SK-N-SH (cell line): ENCODE results near the gene FMN2. TPM values are rescaled to one million over a fixed set of nuclear protein-coding genes. Genes with fewer than 3 reads are reported as not detected.

Experiments used
- CTCF ChIA-PET: fragments of 300-600, 350-600 bp; formaldehyde crosslinking; extraction: SDS; loops from one replicate; lab custom pipeline; 2021; lab: Yijun Ruan, JAX
- POLR2A ChIA-PET: fragments of 350-600 bp; sonication (Branson Sonifier 250); formaldehyde crosslinking; extraction: SDS; loops from one replicate; lab custom pipeline; 2020; ENCODE audit warnings: antibody characterized with exemption, inconsistent platforms; lab: Yijun Ruan, JAX
- DNase-seq: peaks from one replicate; pipeline ENCODE4 v3.0.0; 2012
- H2AFZ ChIP-seq: fragments of 200-600 bp; sonication (generic); 2 replicates; pipeline ENCODE4 v1.8.1; 2016; ENCODE audit warnings: antibody characterized with exemption, mild to moderate bottlenecking, low read depth
- H3F3A ChIP-seq: fragments of 200-600 bp; sonication (generic); replicated peaks from 2 replicates; pipeline ENCODE3; 2016; ENCODE audit warnings: antibody characterized with exemption, mild to moderate bottlenecking; ENCODE audit not compliant: insufficient read depth
- H3K27ac ChIP-seq, 2 experiments: fragments of 200-500 bp in 1 of 2; fragments of 200-600 bp in 1 of 2; sonication (Bioruptor generic) in 1 of 2; sonication (generic), shearing (Covaris generic) in 1 of 2; 2 replicates each; pipeline versions ENCODE4 v1.5.1 to v1.6.1; 2014 to 2016; ENCODE audit warnings: low read depth in 2 of 2, inconsistent platforms in 1 of 2, low read length in 1 of 2, mild to moderate bottlenecking in 1 of 2, mixed read lengths in 1 of 2
- H3K27me3 ChIP-seq: fragments of 200-600 bp; sonication (generic), shearing (Covaris generic); 2 replicates; pipeline ENCODE4 v1.6.1; 2016; ENCODE audit warnings: mixed run types; ENCODE audit not compliant: insufficient read depth
- H3K36me3 ChIP-seq, 2 experiments: fragments of 200-500 bp in 1 of 2; fragments of 200-600 bp in 1 of 2; sonication (Bioruptor generic) in 1 of 2; sonication (generic) in 1 of 2; replicated peaks in 1 of 2; 2 replicates each; pipeline versions ENCODE3 to v1.5.1; 2014 to 2016; ENCODE audit warnings: low read length in 1 of 2, mild to moderate bottlenecking in 1 of 2; ENCODE audit not compliant: insufficient read depth in 2 of 2, control insufficient read depth in 1 of 2
- H3K4me1 ChIP-seq, 2 experiments: fragments of 200-500 bp in 1 of 2; fragments of 200-600 bp in 1 of 2; sonication (Bioruptor generic) in 1 of 2; sonication (generic), shearing (Covaris generic) in 1 of 2; 2 replicates each; pipeline versions ENCODE4 v1.5.1 to v1.6.1; 2014 to 2016; ENCODE audit warnings: low read depth in 1 of 2, low read length in 1 of 2, mixed run types in 1 of 2; ENCODE audit not compliant: insufficient read depth in 2 of 2, control insufficient read depth in 1 of 2
- H3K4me2 ChIP-seq: fragments of 200-600 bp; sonication (generic), shearing (Covaris generic); 2 replicates; pipeline ENCODE4 v1.6.1; 2017; ENCODE audit warnings: mixed run types
- H3K4me3 ChIP-seq, 2 experiments: fragments of 200-500 bp in 1 of 2; fragments of 200-600 bp in 1 of 2; sonication (Bioruptor generic) in 1 of 2; sonication (generic), shearing (Covaris generic) in 1 of 2; 2 replicates each; pipeline versions ENCODE4 v1.5.1 to v1.8.1; 2014 to 2016; ENCODE audit warnings: low read depth in 2 of 2, inconsistent platforms in 1 of 2, low read length in 1 of 2, mild to moderate bottlenecking in 1 of 2, mixed read lengths in 1 of 2, moderate library complexity in 1 of 2
- H3K79me2 ChIP-seq: fragments of 200-600 bp; sonication (generic); 2 replicates; pipeline ENCODE4 v1.8.1; 2017; ENCODE audit warnings: mild to moderate bottlenecking; ENCODE audit not compliant: insufficient read depth
- H3K9ac ChIP-seq: fragments of 200-600 bp; sonication (generic); 2 replicates; pipeline ENCODE4 v1.6.1; 2017; ENCODE audit warnings: mixed run types
- H3K9me2 ChIP-seq: fragments of 200-600 bp; sonication (generic); 2 replicates; pipeline ENCODE4 v1.6.1; 2017; ENCODE audit warnings: mixed run types
- H3K9me3 ChIP-seq: fragments of 200-600 bp; sonication (generic); 2 replicates; pipeline ENCODE4 v1.6.1; 2017; ENCODE audit warnings: mixed run types, mild to moderate bottlenecking, moderate library complexity
- H4K20me1 ChIP-seq: fragments of 200-600 bp; sonication (generic); 2 replicates; pipeline ENCODE4 v1.6.1; 2017; ENCODE audit warnings: mild to moderate bottlenecking, mixed run types; ENCODE audit not compliant: insufficient read depth
- EZH2phosphoT487 ChIP-seq: fragments of 200-600 bp; sonication (generic); IDR thresholded peaks from 2 replicates; pipeline ENCODE4 v1.6.1; 2017; ENCODE audit warnings: low read depth, mixed run types, mild to moderate bottlenecking, antibody characterized with exemption, moderate library complexity, borderline replicate concordance
- MEF2A ChIP-seq: IDR thresholded peaks from 2 replicates; pipeline ENCODE4 v1.4.0; 2012; ENCODE audit warnings: low read depth, borderline replicate concordance
- PBX3 ChIP-seq: IDR thresholded peaks from 2 replicates; pipeline ENCODE4; 2012
- POLR2AphosphoS5 ChIP-seq: IDR thresholded peaks from 2 replicates; pipeline ENCODE4 v1.6.1; 2012; ENCODE audit warnings: low read depth, low read length
- USF2 ChIP-seq: fragments of 150-350 bp; IDR thresholded peaks from 2 replicates; pipeline ENCODE4 v1.6.1; 2017; ENCODE audit warnings: antibody characterized with exemption, low read length, low read depth, borderline replicate concordance
- WGBS: methylation state at CpG from one replicate; pipeline ENCODE4 v1.1.6; 2017; ENCODE audit warnings: low lambda C conversion rate; 5-methylcytosine and 5-hydroxymethylcytosine counted together
- polyA plus RNA-seq, 3 experiments: library from polyadenylated mRNA; depleted of rRNA; stranded (reverse); fragments of >200 nt; gene quantifications; 2 replicates each; pipeline ENCODE4 v1.2.3, GENCODE V29; 2012
- TF ChIP-seq, protein P1 (sequence below): IDR thresholded peaks from 2 replicates; pipeline ENCODE4 v1.6.1; 2012; ENCODE audit warnings: mild to moderate bottlenecking, low read depth, low read length, moderate library complexity

The FMN2 gene
- polyA plus RNA-seq, 1 of the 3 experiments (the other 2 are of a cell fraction): 7.2 TPM

GRCh38 chr1:240385985-240386978 is 294.6 kb downstream of the FMN2 start (continued):
- peak; percentile 40; the same call in 1 of the 2 replicates for TF ChIP-seq POLR2AphosphoS5
- TF ChIP-seq, all 33 proteins: peak for 13

DNA sequence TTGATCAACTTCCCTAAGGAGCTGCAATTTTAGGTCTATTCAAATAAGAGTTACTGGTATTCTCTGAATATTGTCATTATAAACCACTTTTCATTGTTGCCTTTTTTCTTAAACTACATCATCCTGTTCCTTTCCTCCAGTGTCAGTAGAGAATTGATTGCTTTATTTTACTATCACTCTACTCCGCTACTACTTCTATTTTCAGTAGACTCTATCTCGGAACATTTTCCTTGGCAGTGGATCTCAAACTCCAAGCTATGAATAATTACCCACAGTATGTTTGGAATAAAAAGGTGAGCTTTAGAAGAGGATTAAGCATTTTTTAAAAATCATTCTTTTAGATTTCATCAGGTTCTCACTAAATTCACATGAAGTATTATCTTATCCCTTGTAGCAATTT is 295.4 kb downstream of the FMN2 start:
- Histone ChIP-seq H3K27me3 (no peaks in the 10 kb centered on the region), H3K4me3 (no peak overlapping the region), H3F3A (peaks cover 50% of the 10 kb centered on the region), H3K79me2 (peaks cover 14% of the 10 kb centered on the region), H3K9me3 (no peaks in the 10 kb centered on the region), H3K4me1 (peaks cover 0 to 14% of the 10 kb centered on the region in 2 experiments; a peak in 2 of 4 replicates), H2AFZ (0 out of 2 replicates have a peak overlapping the region, but pooled peaks have one; percentile 10), H3K9ac (peak overlapping the region; percentile 27; the same call in 1 of the 2 replicates), H4K20me1 (no peaks in the 10 kb centered on the region), H3K27ac (peak overlapping the region; percentile 83 to 90; a peak in 3 of 4 replicates), H3K9me2 (no peaks in the 10 kb centered on the region), H3K4me2 (peak overlapping the region; percentile 6; the same call in 1 of the 2 replicates), H3K36me3 (peaks cover 0 to 29% of the 10 kb centered on the region in 2 experiments)
- ChIA-PET POLR2A (no interaction called here), CTCF (interaction anchor here (0.9 to 1.2 kb wide), 2 partner anchors 16 to 128 kb away, joined by 3 read pairs; no protein-coding TSS in a partner anchor)
- TF ChIP-seq, protein P1, sequence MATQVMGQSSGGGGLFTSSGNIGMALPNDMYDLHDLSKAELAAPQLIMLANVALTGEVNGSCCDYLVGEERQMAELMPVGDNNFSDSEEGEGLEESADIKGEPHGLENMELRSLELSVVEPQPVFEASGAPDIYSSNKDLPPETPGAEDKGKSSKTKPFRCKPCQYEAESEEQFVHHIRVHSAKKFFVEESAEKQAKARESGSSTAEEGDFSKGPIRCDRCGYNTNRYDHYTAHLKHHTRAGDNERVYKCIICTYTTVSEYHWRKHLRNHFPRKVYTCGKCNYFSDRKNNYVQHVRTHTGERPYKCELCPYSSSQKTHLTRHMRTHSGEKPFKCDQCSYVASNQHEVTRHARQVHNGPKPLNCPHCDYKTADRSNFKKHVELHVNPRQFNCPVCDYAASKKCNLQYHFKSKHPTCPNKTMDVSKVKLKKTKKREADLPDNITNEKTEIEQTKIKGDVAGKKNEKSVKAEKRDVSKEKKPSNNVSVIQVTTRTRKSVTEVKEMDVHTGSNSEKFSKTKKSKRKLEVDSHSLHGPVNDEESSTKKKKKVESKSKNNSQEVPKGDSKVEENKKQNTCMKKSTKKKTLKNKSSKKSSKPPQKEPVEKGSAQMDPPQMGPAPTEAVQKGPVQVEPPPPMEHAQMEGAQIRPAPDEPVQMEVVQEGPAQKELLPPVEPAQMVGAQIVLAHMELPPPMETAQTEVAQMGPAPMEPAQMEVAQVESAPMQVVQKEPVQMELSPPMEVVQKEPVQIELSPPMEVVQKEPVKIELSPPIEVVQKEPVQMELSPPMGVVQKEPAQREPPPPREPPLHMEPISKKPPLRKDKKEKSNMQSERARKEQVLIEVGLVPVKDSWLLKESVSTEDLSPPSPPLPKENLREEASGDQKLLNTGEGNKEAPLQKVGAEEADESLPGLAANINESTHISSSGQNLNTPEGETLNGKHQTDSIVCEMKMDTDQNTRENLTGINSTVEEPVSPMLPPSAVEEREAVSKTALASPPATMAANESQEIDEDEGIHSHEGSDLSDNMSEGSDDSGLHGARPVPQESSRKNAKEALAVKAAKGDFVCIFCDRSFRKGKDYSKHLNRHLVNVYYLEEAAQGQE: no peak
- TF ChIP-seq EZH2phosphoT487 (no peak), PBX3 (no peak)
- no peak for DNase-seq
- WGBS: 77% methylated on average over 2 of the region's 2 CpGs

GRCh38 chr1:240391660-240392260 is 300.1 kb downstream of the FMN2 start:
- TF ChIP-seq MEF2A (no peak), USF2 (no peak)
- TF ChIP-seq, all 33 proteins: peak for 0
- H3K9me2 ChIP-seq: no peaks in the 10 kb centered on the region
- WGBS: 77% methylated on average over 2 of the region's 2 CpGs
- peaks cover 14 to 48% of the 10 kb centered on the region in 2 experiments for H3K36me3 ChIP-seq
- peaks cover 18% of the 10 kb centered on the region for H3K79me2 ChIP-seq
- no peaks in the 10 kb centered on the region for H3K9me3 ChIP-seq
- H4K20me1 ChIP-seq: no peaks in the 10 kb centered on the region
- no peak overlapping the region for H3K4me3 ChIP-seq
- H3K4me2 ChIP-seq: no peak overlapping the region
- DNase-seq: no peak
- no peaks in the 10 kb centered on the region for H3K27me3 ChIP-seq
- peaks cover 0 to 11% of the 10 kb centered on the region in 2 experiments; a peak in 2 of 4 replicates for H3K4me1 ChIP-seq
- CTCF ChIA-PET: no interaction called here
- peak overlapping the region; percentile 12 to 34; a peak in 2 of 4 replicates for H3K27ac ChIP-seq
- no peak overlapping the region for H2AFZ ChIP-seq
- H3F3A ChIP-seq: peaks cover 12% of the 10 kb centered on the region
- POLR2A ChIA-PET: no interaction called here
- H3K9ac ChIP-seq: no peak overlapping the region
